ENCODE measurements around the gene LRRC28. TPM values are rescaled to one million over a fixed set of nuclear protein-coding genes. Genes with fewer than 3 reads are reported as not detected.

The LRRC28 gene
- total RNA-seq, 3 donors from 2014 or later (not counting 1 experiment from before 2014, with no cell fraction given) = 18.2 to 20.9 (median 18.7) TPM

DNA sequence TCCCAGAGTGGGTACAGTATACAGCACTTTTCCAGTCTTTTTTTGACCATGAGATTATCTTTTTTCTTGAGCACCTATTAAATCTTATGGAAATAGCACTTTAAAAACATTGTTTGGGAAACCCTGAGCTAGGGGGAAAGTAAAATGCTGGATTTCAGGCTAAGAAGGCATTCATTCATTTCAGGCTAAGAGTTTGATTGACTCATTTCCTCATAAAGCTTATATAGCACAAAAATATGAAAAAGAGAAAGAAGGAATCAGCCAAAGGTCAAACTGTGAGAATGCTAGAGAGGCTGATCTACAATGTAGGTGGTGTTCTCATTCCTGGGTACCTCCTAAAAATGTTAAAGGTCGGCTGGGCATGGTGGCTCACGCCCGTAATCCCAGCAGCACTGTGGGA lies 12.4 kb upstream of the LRRC28 start:
- no peaks in the 10 kb centered on the region for H3K36me3 Mint-ChIP-seq
- H3K9me3 Mint-ChIP-seq = no peaks in the 10 kb centered on the region
- H3K27ac Mint-ChIP-seq = no peak overlapping the region
- TF ChIP-seq, protein P1, sequence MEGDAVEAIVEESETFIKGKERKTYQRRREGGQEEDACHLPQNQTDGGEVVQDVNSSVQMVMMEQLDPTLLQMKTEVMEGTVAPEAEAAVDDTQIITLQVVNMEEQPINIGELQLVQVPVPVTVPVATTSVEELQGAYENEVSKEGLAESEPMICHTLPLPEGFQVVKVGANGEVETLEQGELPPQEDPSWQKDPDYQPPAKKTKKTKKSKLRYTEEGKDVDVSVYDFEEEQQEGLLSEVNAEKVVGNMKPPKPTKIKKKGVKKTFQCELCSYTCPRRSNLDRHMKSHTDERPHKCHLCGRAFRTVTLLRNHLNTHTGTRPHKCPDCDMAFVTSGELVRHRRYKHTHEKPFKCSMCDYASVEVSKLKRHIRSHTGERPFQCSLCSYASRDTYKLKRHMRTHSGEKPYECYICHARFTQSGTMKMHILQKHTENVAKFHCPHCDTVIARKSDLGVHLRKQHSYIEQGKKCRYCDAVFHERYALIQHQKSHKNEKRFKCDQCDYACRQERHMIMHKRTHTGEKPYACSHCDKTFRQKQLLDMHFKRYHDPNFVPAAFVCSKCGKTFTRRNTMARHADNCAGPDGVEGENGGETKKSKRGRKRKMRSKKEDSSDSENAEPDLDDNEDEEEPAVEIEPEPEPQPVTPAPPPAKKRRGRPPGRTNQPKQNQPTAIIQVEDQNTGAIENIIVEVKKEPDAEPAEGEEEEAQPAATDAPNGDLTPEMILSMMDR (IDR thresholded peaks at IDR 0.05) = no peak
- Histone ChIP-seq H3K9me3 (ENCODE audit: control insufficient read depth, insufficient read depth, low read length) (no peaks in the 10 kb centered on the region), H3K4me3 (ENCODE audit: low read length) (no peak overlapping the region), H3K4me1 (ENCODE audit: control insufficient read depth, insufficient read depth, low read length) (no peaks in the 10 kb centered on the region), H3K27ac (ENCODE audit: low read length) (no peak overlapping the region), H3K27me3 (ENCODE audit: control insufficient read depth, insufficient read depth, low read length) (peaks cover 4% of the 10 kb centered on the region), H3K36me3 (ENCODE audit: control insufficient read depth, insufficient read depth, low read length) (no peaks in the 10 kb centered on the region)
- intact Hi-C loops (cut with micrococcal nuclease) = no loop called here
- ATAC-seq (no peak), DNase-seq (no peak)
- WGBS (ENCODE audit: insufficient coverage) = 81% methylated on average over 3 of the region's 3 CpGs
- H3K4me1 Mint-ChIP-seq = no peaks in the 10 kb centered on the region
- peaks cover 20 to 48% of the 10 kb centered on the region in 2 donors for H3K27me3 Mint-ChIP-seq (ENCODE audit: low read depth in 2 of 2)
- H3K4me3 Mint-ChIP-seq = no peak overlapping the region

DNA sequence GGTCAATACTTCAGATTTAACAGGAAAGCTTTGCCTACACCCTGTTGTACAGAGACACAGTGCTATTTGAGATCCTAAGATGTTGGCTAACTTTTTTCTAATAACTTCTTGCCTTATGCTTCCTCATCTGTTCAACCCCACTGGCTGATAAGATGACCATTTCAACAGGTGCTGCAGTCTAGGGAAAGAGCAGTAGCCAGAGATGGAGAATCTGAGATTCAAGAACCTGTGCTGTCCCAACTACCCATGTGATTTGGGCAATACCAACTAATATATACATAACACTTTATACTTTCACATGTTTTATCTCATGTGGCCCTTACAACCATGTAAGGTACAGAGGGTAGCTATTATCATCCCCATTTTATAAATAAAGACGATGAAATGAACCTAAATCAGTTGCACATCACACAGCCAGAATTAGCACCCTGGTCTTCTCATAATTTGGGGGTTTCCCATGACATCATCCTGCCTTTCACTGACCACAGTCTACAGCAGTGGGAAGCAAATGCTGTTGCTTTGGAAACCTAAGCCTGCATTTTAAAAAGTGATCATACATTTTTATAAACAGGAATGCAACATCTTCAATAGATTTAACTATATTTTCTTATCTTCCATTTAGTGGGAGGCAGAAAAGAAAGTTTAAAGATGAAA lies 11.6 kb upstream of the LRRC28 start:
- Histone ChIP-seq H3K27me3 (ENCODE audit: control insufficient read depth, insufficient read depth, low read length) (peaks cover 4% of the 10 kb centered on the region), H3K27ac (ENCODE audit: low read length) (no peak overlapping the region), H3K36me3 (ENCODE audit: control insufficient read depth, insufficient read depth, low read length) (no peaks in the 10 kb centered on the region), H3K9me3 (ENCODE audit: control insufficient read depth, insufficient read depth, low read length) (no peaks in the 10 kb centered on the region), H3K4me3 (ENCODE audit: low read length) (no peak overlapping the region), H3K4me1 (ENCODE audit: control insufficient read depth, insufficient read depth, low read length) (no peaks in the 10 kb centered on the region)
- TF ChIP-seq, protein P1 (IDR thresholded peaks at IDR 0.05) = no peak
- no peak overlapping the region for H3K4me3 Mint-ChIP-seq
- H3K9me3 Mint-ChIP-seq = no peaks in the 10 kb centered on the region
- 58% methylated on average over 1 of the region's 1 CpG for WGBS (ENCODE audit: insufficient coverage)
- peaks cover 20 to 54% of the 10 kb centered on the region in 2 donors for H3K27me3 Mint-ChIP-seq (ENCODE audit: low read depth in 2 of 2)
- no peak overlapping the region for H3K27ac Mint-ChIP-seq
- H3K36me3 Mint-ChIP-seq = no peaks in the 10 kb centered on the region
- no peaks in the 10 kb centered on the region for H3K4me1 Mint-ChIP-seq
- intact Hi-C loops (cut with micrococcal nuclease) = no loop called here
- peak in 2 of 3 donors; percentile 61 to 67 for ATAC-seq
- DNase-seq = peak in 1 of 2 donors; percentile 33

DNA sequence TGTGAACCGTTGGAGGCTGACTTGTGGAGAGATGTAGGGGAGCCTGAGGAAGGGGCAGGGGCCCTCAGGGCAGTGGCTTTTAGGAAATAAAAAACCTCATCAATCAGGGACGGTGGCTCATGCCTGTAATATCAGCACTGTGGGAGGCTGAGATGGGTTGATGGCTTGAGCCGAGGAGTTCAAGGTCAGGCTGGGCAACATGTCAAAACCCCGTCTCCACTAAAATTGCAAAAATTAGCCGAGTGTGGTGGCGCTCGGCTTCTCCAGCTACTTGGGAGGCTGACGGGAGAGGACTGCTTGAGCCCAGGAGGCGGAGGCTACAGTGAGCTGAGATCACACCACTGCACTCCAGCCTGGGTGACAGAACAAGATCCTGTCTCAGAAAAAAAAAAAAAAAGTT lies 9.5 kb upstream of the LRRC28 start:
- DNase-seq (no peak), ATAC-seq (no peak)
- H3K27ac Mint-ChIP-seq = no peak overlapping the region
- no peaks in the 10 kb centered on the region for H3K4me1 Mint-ChIP-seq
- H3K27me3 ChIP-seq (ENCODE audit: control insufficient read depth, insufficient read depth, low read length) = peaks cover 4% of the 10 kb centered on the region
- intact Hi-C loops (cut with micrococcal nuclease) = no loop called here
- H3K4me1 ChIP-seq (ENCODE audit: control insufficient read depth, insufficient read depth, low read length) = no peaks in the 10 kb centered on the region
- TF ChIP-seq, protein P1 (IDR thresholded peaks at IDR 0.05) = no peak
- H3K27me3 Mint-ChIP-seq (ENCODE audit: low read depth in 2 of 2) = peaks cover 20 to 41% of the 10 kb centered on the region in 2 donors
- H3K9me3 Mint-ChIP-seq = no peaks in the 10 kb centered on the region
- no peak overlapping the region for H3K4me3 Mint-ChIP-seq
- 96% methylated on average over 9 of the region's 9 CpGs for WGBS (ENCODE audit: insufficient coverage)
- H3K4me3 ChIP-seq (ENCODE audit: low read length) = no peak overlapping the region
- no peaks in the 10 kb centered on the region for H3K9me3 ChIP-seq (ENCODE audit: control insufficient read depth, insufficient read depth, low read length)
- H3K36me3 Mint-ChIP-seq = no peaks in the 10 kb centered on the region
- no peak overlapping the region for H3K27ac ChIP-seq (ENCODE audit: low read length)
- H3K36me3 ChIP-seq (ENCODE audit: control insufficient read depth, insufficient read depth, low read length) = no peaks in the 10 kb centered on the region

DNA sequence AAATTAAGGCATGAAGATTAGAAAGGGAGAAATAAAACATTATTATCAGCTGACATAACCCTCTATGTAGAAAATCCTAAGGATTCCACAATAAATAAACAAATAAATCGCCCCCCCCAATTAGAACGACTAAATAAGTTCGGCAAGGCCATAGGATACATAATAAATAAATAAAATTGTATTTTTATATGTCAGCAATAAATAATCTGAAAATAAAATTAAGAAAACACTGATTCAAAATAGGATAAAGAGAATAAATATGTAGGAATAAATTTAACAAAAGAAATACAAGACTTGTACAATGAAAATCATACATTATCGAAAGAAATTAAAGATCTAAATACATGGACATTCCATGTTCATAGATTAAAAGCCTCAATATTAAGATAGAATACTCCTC lies 7.0 kb upstream of the LRRC28 start:
- peaks cover 4% of the 10 kb centered on the region for H3K27me3 ChIP-seq (ENCODE audit: control insufficient read depth, insufficient read depth, low read length)
- Mint-ChIP-seq H3K4me1 (no peaks in the 10 kb centered on the region), H3K36me3 (no peaks in the 10 kb centered on the region), H3K27me3 (ENCODE audit: low read depth in 2 of 2) (peaks cover 12 to 31% of the 10 kb centered on the region in 2 donors), H3K4me3 (no peak overlapping the region), H3K27ac (no peak overlapping the region), H3K9me3 (no peaks in the 10 kb centered on the region)
- TF ChIP-seq, protein P1 (IDR thresholded peaks at IDR 0.05) = no peak
- no peaks in the 10 kb centered on the region for H3K4me1 ChIP-seq (ENCODE audit: control insufficient read depth, insufficient read depth, low read length)
- no peak for ATAC-seq
- no peak for DNase-seq
- no peaks in the 10 kb centered on the region for H3K9me3 ChIP-seq (ENCODE audit: control insufficient read depth, insufficient read depth, low read length)
- no peak overlapping the region for H3K4me3 ChIP-seq (ENCODE audit: low read length)
- H3K27ac ChIP-seq (ENCODE audit: low read length) = no peak overlapping the region
- H3K36me3 ChIP-seq (ENCODE audit: control insufficient read depth, insufficient read depth, low read length) = no peaks in the 10 kb centered on the region
- intact Hi-C loops (cut with micrococcal nuclease) = no loop called here
- WGBS (ENCODE audit: insufficient coverage) = no CpG with 5 or more reads among the region's 4 CpGs
